ENCODE measurements around the gene RRH. TPM values are rescaled to one million over a fixed set of nuclear protein-coding genes. Genes with fewer than 3 reads are reported as not detected.
"Not testable (repeated sequence)": the region's sequence is repeated elsewhere in the genome, so short reads cannot be mapped to it uniquely, and the experiment has no call there.

The RRH gene
- 0.04 TPM for total RNA-seq (2013)
- not detected for polyA plus RNA-seq
- not detected in 2 replicates for polyA minus RNA-seq
- total RNA-seq, result 0.06 to 4.3 (median 0.25) reads per million in 11 experiments

- H3K27me3 ChIP-seq (ENCODE audit: control insufficient read depth in 2 of 2, insufficient read depth in 2 of 2, low read length in 2 of 2), result no peaks in the 10 kb centered on the region
- H3K4me2 ChIP-seq (replicated peaks; ENCODE audit: extremely low read depth, low read length, poor library complexity, severe bottlenecking), result no peak within 1 kb of the TSS
- H3K36me3 ChIP-seq (replicated peaks in 1 of 2; ENCODE audit: control insufficient read depth in 1 of 2, insufficient read depth in 2 of 2, low read length in 2 of 2), result peaks cover 26 to 27% of the 10 kb centered on the region in 2 donors
- no peaks in the 10 kb centered on the region for H3K4me1 ChIP-seq (ENCODE audit: control insufficient read depth in 1 of 2, insufficient read depth in 2 of 2, low read length in 2 of 2)
- H4K20me1 ChIP-seq (ENCODE audit: insufficient read depth, low read length), result no peaks in the 10 kb centered on the region
- Mint-ChIP-seq H3K4me1 (no peaks in the 10 kb centered on the region), H3K27me3 (ENCODE audit: low read depth in 3 of 3) (no peaks in the 10 kb centered on the region), H3K9me3 (no peaks in the 10 kb centered on the region), H3K27ac (no peak within 1 kb of the TSS), H3K36me3 (peaks cover 20 to 33% of the 10 kb centered on the region in 2 donors), H3K4me3 (no peak within 1 kb of the TSS)
- H3K9me3 ChIP-seq (replicated peaks in 1 of 2; ENCODE audit: control insufficient read depth in 1 of 2, insufficient read depth in 1 of 2, low read length in 2 of 2), result no peaks in the 10 kb centered on the region
- DNase-seq, result no peak
- H3K79me2 ChIP-seq (ENCODE audit: insufficient read depth, low read length), result no peaks in the 10 kb centered on the region
- no peak within 1 kb of the TSS for H3K9ac ChIP-seq (ENCODE audit: insufficient read depth, low read length, poor library complexity, severe bottlenecking)
- intact Hi-C loops (cut with micrococcal nuclease), result loop anchor here in 1 of 2 donors (10.0 kb wide), 1 partner anchor 123 kb away; the partner anchor contains the start of gene CASP6
- TF ChIP-seq CTCF (IDR thresholded peaks at IDR 0.05), result no peak
- WGBS (ENCODE audit: insufficient coverage), result no CpG with 5 or more reads among the region's 2 CpGs
- no peak within 1 kb of the TSS for H3K27ac ChIP-seq (ENCODE audit: low read depth in 1 of 2, low read length in 2 of 2)
- H3K4me3 ChIP-seq (replicated peaks in 1 of 3; ENCODE audit: low read depth in 2 of 3, low read length in 3 of 3), result no peak within 1 kb of the TSS
- H2AFZ ChIP-seq (ENCODE audit: insufficient read depth, low read depth, low read length, poor library complexity, severe bottlenecking), result no peak within 1 kb of the TSS
Observed at GRCh38 chr4:109827672-109828071, at the start of gene RRH. RRH (plus strand) TSS chr4:109827972; CDS start chr4:109828028, 56 bp downstream.

- no CpG with 5 or more reads among the region's 2 CpGs for WGBS (ENCODE audit: insufficient coverage)
- H3K9ac ChIP-seq (ENCODE audit: insufficient read depth, low read length, poor library complexity, severe bottlenecking); H3K27me3 Mint-ChIP-seq (ENCODE audit: low read depth in 3 of 3); H3K27ac ChIP-seq (ENCODE audit: low read depth in 1 of 2, low read length in 2 of 2); H3K4me3 Mint-ChIP-seq; H3K4me1 ChIP-seq (ENCODE audit: control insufficient read depth in 1 of 2, insufficient read depth in 2 of 2, low read length in 2 of 2); H4K20me1 ChIP-seq (ENCODE audit: insufficient read depth, low read length); H3K4me2 ChIP-seq (replicated peaks; ENCODE audit: extremely low read depth, low read length, poor library complexity, severe bottlenecking); H2AFZ ChIP-seq (ENCODE audit: insufficient read depth, low read depth, low read length, poor library complexity, severe bottlenecking); H3K36me3 Mint-ChIP-seq; intact Hi-C loops (cut with micrococcal nuclease); DNase-seq; H3K9me3 Mint-ChIP-seq; H3K27ac Mint-ChIP-seq; H3K79me2 ChIP-seq (ENCODE audit: insufficient read depth, low read length); H3K4me1 Mint-ChIP-seq; H3K36me3 ChIP-seq (replicated peaks in 1 of 2; ENCODE audit: control insufficient read depth in 1 of 2, insufficient read depth in 2 of 2, low read length in 2 of 2); H3K27me3 ChIP-seq (ENCODE audit: control insufficient read depth in 2 of 2, insufficient read depth in 2 of 2, low read length in 2 of 2); H3K4me3 ChIP-seq (replicated peaks in 1 of 3; ENCODE audit: low read depth in 2 of 3, low read length in 3 of 3); H3K9me3 ChIP-seq (replicated peaks in 1 of 2; ENCODE audit: control insufficient read depth in 1 of 2, insufficient read depth in 1 of 2, low read length in 2 of 2): not testable (repeated sequence)
Observed at GRCh38 chr4:109782092-109782491, 45.7 kb upstream of the RRH start.

All from CD14-positive monocyte (primary cell).